HL-60 (cell line): ENCODE results near the gene ZBTB2.

Experiments used
- CTCF ChIP-seq: IDR thresholded peaks from one replicate; pipeline ENCODE4 v1.5.1; 2011; ENCODE audit warnings: low read length, control low read depth, inconsistent platforms; ENCODE audit not compliant: insufficient read depth
- GABPA ChIP-seq: IDR thresholded peaks from 2 replicates; pipeline ENCODE4 v1.6.1; 2012; ENCODE audit warnings: low read depth
- POLR2AphosphoS5 ChIP-seq: IDR thresholded peaks from 2 replicates; pipeline ENCODE4 v1.6.1; 2012; ENCODE audit warnings: low read depth
- REST ChIP-seq: IDR thresholded peaks from 2 replicates; pipeline ENCODE4 v1.6.1; 2012; ENCODE audit warnings: low read depth; ENCODE audit not compliant: insufficient replicate concordance

- TF ChIP-seq CTCF = no peak
- TF ChIP-seq POLR2AphosphoS5 = no peak
- no peak for TF ChIP-seq REST
- no peak for TF ChIP-seq GABPA
These were observed 7.2 kb downstream of the ZBTB2 start for GRCh38 chr6:151384151-151384550.
